Measurements from ENCODE around the gene EXOSC1.

- TF ChIP-seq CTCF (IDR thresholded peaks at IDR 0.05) (no peak), POLR2AphosphoS5 (IDR thresholded peaks at IDR 0.05) (no peak)
Observed at GRCh38 chr10:97401455-97401919, 44.3 kb downstream of the EXOSC1 start.

Measured in esophagus muscularis mucosa (tissue), 3 donors.